ENCODE data around the gene PTPRD. TPM values are rescaled to one million over a fixed set of nuclear protein-coding genes. Genes with fewer than 3 reads are reported as not detected.

PTPRD gene
- total RNA-seq, 1 donor from 2014 or later, result 136 TPM

DNA sequence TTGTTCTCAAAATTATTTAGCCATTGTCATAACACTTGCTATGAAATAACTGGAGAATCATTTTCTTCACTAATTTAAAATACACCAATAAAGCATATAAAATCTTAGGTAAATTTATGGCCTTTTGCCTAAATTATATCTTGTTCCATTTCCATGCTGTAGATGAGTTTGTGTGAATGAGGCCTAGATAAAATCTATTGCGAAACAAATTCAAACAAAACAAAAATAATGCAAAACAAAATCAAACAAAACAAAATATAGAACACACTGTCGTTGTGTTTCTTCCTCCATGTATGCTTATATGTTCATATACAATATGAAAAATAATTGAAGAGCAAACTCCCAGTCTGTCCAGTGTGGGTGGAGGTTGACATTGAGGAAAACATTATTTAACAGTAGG is 1020.7 kb downstream of the PTPRD start:
- Histone ChIP-seq H2AFZ (replicated peaks) (no peak overlapping the region), H3K4me1 (peaks cover 8% of the 10 kb centered on the region), H3K79me2 (ENCODE audit: low read depth) (no peaks in the 10 kb centered on the region), H3K4me2 (no peak overlapping the region), H3K36me3 (no peaks in the 10 kb centered on the region), H3K27me3 (no peaks in the 10 kb centered on the region), H3K4me3 (no peak overlapping the region), H3K9me3 (ENCODE audit: low read depth) (no peaks in the 10 kb centered on the region), H3F3A (ENCODE audit: low read depth) (no peaks in the 10 kb centered on the region), H3K9ac (no peak overlapping the region), H4K20me1 (ENCODE audit: low read depth) (no peaks in the 10 kb centered on the region), H3K27ac (no peak overlapping the region)
- peaks cover 5% of the 10 kb centered on the region for H3K9me3 Mint-ChIP-seq
- no peak overlapping the region for H3K4me3 Mint-ChIP-seq
- H3K27me3 Mint-ChIP-seq (ENCODE audit: insufficient read depth, low read depth), result no peaks in the 10 kb centered on the region
- TF ChIP-seq EZH2 (IDR thresholded peaks at IDR 0.05), result no peak
- no peak for TF ChIP-seq EZH2phosphoT487 (IDR thresholded peaks at IDR 0.05)
- TF ChIP-seq, protein P1, sequence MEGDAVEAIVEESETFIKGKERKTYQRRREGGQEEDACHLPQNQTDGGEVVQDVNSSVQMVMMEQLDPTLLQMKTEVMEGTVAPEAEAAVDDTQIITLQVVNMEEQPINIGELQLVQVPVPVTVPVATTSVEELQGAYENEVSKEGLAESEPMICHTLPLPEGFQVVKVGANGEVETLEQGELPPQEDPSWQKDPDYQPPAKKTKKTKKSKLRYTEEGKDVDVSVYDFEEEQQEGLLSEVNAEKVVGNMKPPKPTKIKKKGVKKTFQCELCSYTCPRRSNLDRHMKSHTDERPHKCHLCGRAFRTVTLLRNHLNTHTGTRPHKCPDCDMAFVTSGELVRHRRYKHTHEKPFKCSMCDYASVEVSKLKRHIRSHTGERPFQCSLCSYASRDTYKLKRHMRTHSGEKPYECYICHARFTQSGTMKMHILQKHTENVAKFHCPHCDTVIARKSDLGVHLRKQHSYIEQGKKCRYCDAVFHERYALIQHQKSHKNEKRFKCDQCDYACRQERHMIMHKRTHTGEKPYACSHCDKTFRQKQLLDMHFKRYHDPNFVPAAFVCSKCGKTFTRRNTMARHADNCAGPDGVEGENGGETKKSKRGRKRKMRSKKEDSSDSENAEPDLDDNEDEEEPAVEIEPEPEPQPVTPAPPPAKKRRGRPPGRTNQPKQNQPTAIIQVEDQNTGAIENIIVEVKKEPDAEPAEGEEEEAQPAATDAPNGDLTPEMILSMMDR (IDR thresholded peaks at IDR 0.05), result no peak
- peaks cover 4% of the 10 kb centered on the region for H3K4me1 Mint-ChIP-seq
- no peaks in the 10 kb centered on the region for H3K36me3 Mint-ChIP-seq
- no peak overlapping the region for H3K27ac Mint-ChIP-seq
- DNase-seq (ENCODE audit: low spot score), result no peak

DNA sequence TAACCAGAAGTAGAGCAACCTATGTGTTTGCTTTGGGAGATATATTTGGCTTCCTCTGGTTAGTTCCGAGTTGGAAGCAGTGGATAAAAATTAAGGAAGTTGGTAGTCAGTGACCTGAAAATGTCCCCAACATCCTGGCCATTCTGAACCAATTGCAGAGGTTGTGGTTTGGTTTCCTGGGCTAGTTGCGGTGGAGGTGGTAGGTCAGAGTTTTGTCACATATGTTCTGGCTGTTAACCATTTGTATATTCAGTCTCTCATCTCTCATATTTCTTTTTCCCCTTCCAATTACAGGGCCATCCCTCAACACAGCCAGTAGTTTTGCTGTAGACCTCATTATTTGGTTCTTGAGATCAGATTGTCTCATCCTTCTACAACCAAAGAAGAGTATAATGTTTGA is 1026.9 kb downstream of the PTPRD start:
- Histone ChIP-seq H3K27me3 (no peaks in the 10 kb centered on the region), H3K4me2 (no peak overlapping the region), H4K20me1 (ENCODE audit: low read depth) (no peaks in the 10 kb centered on the region), H3K4me1 (no peaks in the 10 kb centered on the region), H3K27ac (no peak overlapping the region), H3K9me3 (ENCODE audit: low read depth) (no peaks in the 10 kb centered on the region), H3K9ac (no peak overlapping the region), H3K36me3 (no peaks in the 10 kb centered on the region), H3K4me3 (no peak overlapping the region), H3K79me2 (ENCODE audit: low read depth) (no peaks in the 10 kb centered on the region), H2AFZ (replicated peaks) (no peak overlapping the region), H3F3A (ENCODE audit: low read depth) (no peaks in the 10 kb centered on the region)
- H3K27me3 Mint-ChIP-seq (ENCODE audit: insufficient read depth, low read depth), result no peaks in the 10 kb centered on the region
- H3K36me3 Mint-ChIP-seq, result no peaks in the 10 kb centered on the region
- H3K4me3 Mint-ChIP-seq, result no peak overlapping the region
- H3K9me3 Mint-ChIP-seq, result no peaks in the 10 kb centered on the region
- TF ChIP-seq EZH2phosphoT487 (IDR thresholded peaks at IDR 0.05) (no peak), EZH2 (IDR thresholded peaks at IDR 0.05) (no peak)
- TF ChIP-seq, protein P1 (IDR thresholded peaks at IDR 0.05), result no peak
- no peak for DNase-seq (ENCODE audit: low spot score)
- H3K27ac Mint-ChIP-seq, result no peak overlapping the region
- no peaks in the 10 kb centered on the region for H3K4me1 Mint-ChIP-seq

DNA sequence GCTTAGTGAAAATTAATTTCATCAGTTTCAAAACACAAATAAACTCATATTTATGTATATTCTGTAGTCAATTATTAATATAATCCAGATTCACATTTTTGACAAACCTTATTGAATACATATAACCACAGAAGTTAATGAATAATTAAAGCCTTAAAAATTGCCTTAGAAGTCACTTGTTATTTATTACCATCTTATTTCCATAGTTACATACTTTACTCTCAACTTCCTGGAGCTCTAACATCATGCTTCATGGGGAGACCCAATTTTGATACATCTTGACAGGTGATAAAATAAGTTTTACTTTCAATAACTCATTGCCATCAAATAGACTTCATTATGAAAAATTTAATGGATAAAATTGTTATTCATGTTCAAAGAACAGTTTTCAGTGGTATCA is 1038.7 kb downstream of the PTPRD start:
- Mint-ChIP-seq H3K9me3 (no peaks in the 10 kb centered on the region), H3K4me3 (no peak overlapping the region), H3K27ac (no peak overlapping the region), H3K36me3 (no peaks in the 10 kb centered on the region), H3K27me3 (ENCODE audit: insufficient read depth, low read depth) (no peaks in the 10 kb centered on the region), H3K4me1 (no peaks in the 10 kb centered on the region)
- TF ChIP-seq EZH2phosphoT487 (IDR thresholded peaks at IDR 0.05), result no peak
- TF ChIP-seq, protein P1 (IDR thresholded peaks at IDR 0.05), result no peak
- TF ChIP-seq EZH2 (IDR thresholded peaks at IDR 0.05), result no peak
- no peak overlapping the region for H3K4me3 ChIP-seq
- no peak overlapping the region for H3K4me2 ChIP-seq
- H3K27ac ChIP-seq, result no peak overlapping the region
- no peaks in the 10 kb centered on the region for H3K4me1 ChIP-seq
- H3K27me3 ChIP-seq, result no peaks in the 10 kb centered on the region
- no peaks in the 10 kb centered on the region for H3K79me2 ChIP-seq (ENCODE audit: low read depth)
- H3K9me3 ChIP-seq (ENCODE audit: low read depth), result no peaks in the 10 kb centered on the region
- no peaks in the 10 kb centered on the region for H3F3A ChIP-seq (ENCODE audit: low read depth)
- no peak overlapping the region for H3K9ac ChIP-seq
- no peaks in the 10 kb centered on the region for H3K36me3 ChIP-seq
- no peak for DNase-seq (ENCODE audit: low spot score)
- H2AFZ ChIP-seq (replicated peaks), result no peak overlapping the region
- no peaks in the 10 kb centered on the region for H4K20me1 ChIP-seq (ENCODE audit: low read depth)

All from neural progenitor cell (in vitro differentiated cells).